ENCODE data around the gene FBXO3. TPM values are rescaled to one million over a fixed set of nuclear protein-coding genes. Genes with fewer than 3 reads are reported as not detected.

Gene FBXO3
- total and polyA plus RNA-seq, 2 donors, result 39.7 to 64.8 TPM

GRCh38 chr11:33761471-33761870, 12.8 kb downstream of the FBXO3 start:
- H3K27ac ChIP-seq (ENCODE audit: low read depth), result no peak overlapping the region
- H3K4me3 ChIP-seq (ENCODE audit: low read depth, low read length), result no peak overlapping the region
- no peaks in the 10 kb centered on the region for H3K4me1 ChIP-seq (ENCODE audit: insufficient read depth)
- no peak for DNase-seq (ENCODE audit: extremely low spot score)
- WGBS, result 93% methylated on average over 2 of the region's 2 CpGs
- H3K36me3 ChIP-seq (ENCODE audit: insufficient read depth), result peaks cover 10% of the 10 kb centered on the region

DNA sequence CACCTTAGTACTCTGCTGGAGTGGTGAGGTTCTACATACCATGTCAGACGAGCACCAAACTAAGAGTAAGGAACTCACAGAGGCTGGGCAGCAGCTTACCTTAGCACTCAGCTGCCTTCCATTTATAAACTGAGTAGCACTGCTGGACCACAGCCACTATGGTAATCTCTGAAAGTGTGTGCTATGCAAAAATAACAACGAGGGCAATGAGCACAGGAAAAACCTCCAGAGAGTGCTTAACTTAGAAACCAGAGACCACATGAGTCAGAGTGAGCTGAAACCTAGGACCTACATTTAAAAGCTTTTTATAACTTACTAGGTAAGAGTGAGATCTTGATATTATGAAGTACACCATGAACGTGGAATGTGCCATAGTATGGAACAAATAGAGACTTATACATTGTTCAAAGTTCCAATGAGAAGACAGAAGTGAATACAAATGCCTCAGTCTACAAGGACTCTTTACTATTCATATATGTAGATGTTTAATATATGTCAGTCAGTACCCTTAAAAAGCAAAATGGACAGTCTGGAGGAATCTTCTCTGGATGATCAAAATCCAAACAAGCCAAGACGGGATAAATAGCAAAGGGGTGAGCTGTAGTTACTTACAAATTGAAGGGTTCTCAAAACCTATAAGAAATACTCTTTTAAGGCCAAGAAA, 20.9 kb downstream of the FBXO3 start:
- Histone ChIP-seq H3K4me1 (ENCODE audit: insufficient read depth) (no peaks in the 10 kb centered on the region), H3K27ac (ENCODE audit: low read depth) (no peak overlapping the region), H3K36me3 (ENCODE audit: insufficient read depth) (peaks cover 9% of the 10 kb centered on the region), H3K4me3 (ENCODE audit: low read depth, low read length) (no peak overlapping the region)
- DNase-seq (ENCODE audit: extremely low spot score), result no peak
- 28% methylated on average over 4 of the region's 4 CpGs for WGBS

GRCh38 chr11:33751878-33752277, 22.4 kb downstream of the FBXO3 start:
- 88% methylated on average over 3 of the region's 3 CpGs for WGBS

GRCh38 chr11:33747979-33748378, 26.3 kb downstream of the FBXO3 start:
- H3K27ac ChIP-seq (ENCODE audit: low read depth), result no peak overlapping the region

More at GRCh38 chr11:33751878-33752277, 22.4 kb downstream of the FBXO3 start:
- Histone ChIP-seq H3K36me3 (ENCODE audit: insufficient read depth) (peaks cover 6% of the 10 kb centered on the region), H3K4me1 (ENCODE audit: insufficient read depth) (no peaks in the 10 kb centered on the region), H3K4me3 (ENCODE audit: low read depth, low read length) (no peak overlapping the region), H3K27ac (ENCODE audit: low read depth) (no peak overlapping the region)
- no peak for DNase-seq (ENCODE audit: extremely low spot score)

DNA sequence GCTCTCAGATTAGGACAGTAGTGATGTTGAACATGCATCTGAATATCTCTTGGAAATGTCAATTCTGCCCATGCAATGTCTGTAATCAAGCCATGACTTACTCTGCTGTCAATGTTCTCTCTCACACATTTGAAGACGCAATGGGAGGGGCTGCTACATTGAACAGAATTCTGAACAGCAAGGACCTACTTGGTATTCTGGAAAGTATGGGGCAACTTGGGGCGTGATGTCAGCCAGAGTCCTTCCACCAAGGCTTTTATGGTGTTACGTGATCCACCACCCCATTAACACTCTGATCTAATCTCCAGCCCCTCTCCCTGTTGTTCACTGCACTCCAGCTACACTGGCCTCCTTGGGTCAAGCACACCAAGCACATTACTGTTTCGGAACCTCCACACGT, 31.0 kb downstream of the FBXO3 start:
- H3K4me3 ChIP-seq (ENCODE audit: low read depth, low read length), result no peak overlapping the region
- 87% methylated on average over 5 of the region's 5 CpGs for WGBS

More at GRCh38 chr11:33747979-33748378, 26.3 kb downstream of the FBXO3 start:
- no peak overlapping the region for H3K4me3 ChIP-seq (ENCODE audit: low read depth, low read length)
- H3K4me1 ChIP-seq (ENCODE audit: insufficient read depth), result no peaks in the 10 kb centered on the region
- no peak for DNase-seq (ENCODE audit: extremely low spot score)
- 11% methylated on average over 2 of the region's 2 CpGs for WGBS
- no peaks in the 10 kb centered on the region for H3K36me3 ChIP-seq (ENCODE audit: insufficient read depth)

DNA sequence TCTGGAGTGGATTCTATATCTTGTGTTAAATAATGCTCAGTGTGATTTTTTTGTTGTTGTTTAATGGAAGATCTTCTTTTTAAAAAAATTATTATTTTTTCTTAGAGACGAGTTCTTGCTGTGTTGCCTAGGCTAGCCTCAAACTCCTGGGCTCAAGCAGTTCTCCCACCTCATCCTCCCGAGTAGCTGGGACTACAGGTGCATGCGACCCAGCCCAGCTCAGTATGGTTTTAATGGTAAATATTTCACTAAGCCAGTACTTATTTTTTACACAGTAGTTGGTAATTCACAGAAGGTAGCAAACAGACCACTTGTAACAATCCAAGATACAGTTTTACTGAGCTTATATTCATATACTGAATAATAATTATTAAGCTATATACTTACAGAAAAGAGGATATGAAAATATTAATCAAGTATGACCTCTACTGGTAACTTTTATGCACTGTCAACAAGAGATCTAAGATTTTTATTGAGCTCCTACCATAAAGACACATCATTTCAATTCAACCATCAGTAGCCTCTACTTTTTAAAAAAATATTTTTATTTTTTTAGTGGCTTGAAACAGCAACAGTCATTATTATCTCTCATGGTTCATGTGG, 32.0 kb downstream of the FBXO3 start:
- no peak overlapping the region for H3K4me3 ChIP-seq (ENCODE audit: low read depth, low read length)
- DNase-seq (ENCODE audit: extremely low spot score), result no peak
- peaks cover 2% of the 10 kb centered on the region for H3K36me3 ChIP-seq (ENCODE audit: insufficient read depth)
- no peak overlapping the region for H3K27ac ChIP-seq (ENCODE audit: low read depth)
- WGBS, result 81% methylated on average over 3 of the region's 3 CpGs
- H3K4me1 ChIP-seq (ENCODE audit: insufficient read depth), result no peaks in the 10 kb centered on the region

More for the DNA sequence above, 31.0 kb downstream of the FBXO3 start:
- Histone ChIP-seq H3K27ac (ENCODE audit: low read depth) (no peak overlapping the region), H3K4me1 (ENCODE audit: insufficient read depth) (no peaks in the 10 kb centered on the region), H3K36me3 (ENCODE audit: insufficient read depth) (peaks cover 2% of the 10 kb centered on the region)
- no peak for DNase-seq (ENCODE audit: extremely low spot score)

DNA sequence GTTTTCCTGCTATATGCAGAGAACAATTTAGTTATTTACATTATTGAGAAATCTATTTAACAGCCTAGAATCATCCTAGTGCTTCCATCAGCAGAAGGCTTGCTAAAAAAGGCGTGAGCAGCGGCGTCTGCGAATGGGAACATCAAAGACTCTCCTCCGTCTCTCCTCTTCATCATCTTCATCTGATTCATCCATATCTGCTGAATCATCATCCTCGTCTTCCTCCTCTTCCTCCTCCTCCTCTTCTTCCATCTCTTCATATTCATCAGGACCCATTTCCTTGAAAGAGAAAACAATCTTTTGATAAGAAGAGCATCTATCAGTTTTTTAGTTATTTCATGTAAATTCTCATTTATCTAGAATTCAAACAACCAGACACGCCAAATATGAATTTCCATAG, 32.5 kb downstream of the FBXO3 start:
- Histone ChIP-seq H3K36me3 (ENCODE audit: insufficient read depth) (peaks cover 2% of the 10 kb centered on the region), H3K27ac (ENCODE audit: low read depth) (no peak overlapping the region), H3K4me1 (ENCODE audit: insufficient read depth) (no peaks in the 10 kb centered on the region), H3K4me3 (ENCODE audit: low read depth, low read length) (no peak overlapping the region)
- 88% methylated on average over 7 of the region's 7 CpGs for WGBS
- DNase-seq (ENCODE audit: extremely low spot score), result no peak

GRCh38 chr11:33737362-33737821, 36.9 kb downstream of the FBXO3 start:
- WGBS, result 47% methylated on average over 3 of the region's 3 CpGs
- no peak overlapping the region for H3K4me3 ChIP-seq (ENCODE audit: low read depth, low read length)
- H3K36me3 ChIP-seq (ENCODE audit: insufficient read depth), result no peaks in the 10 kb centered on the region
- DNase-seq (ENCODE audit: extremely low spot score), result no peak
- no peak overlapping the region for H3K27ac ChIP-seq (ENCODE audit: low read depth)
- H3K4me1 ChIP-seq (ENCODE audit: insufficient read depth), result no peaks in the 10 kb centered on the region

- Histone ChIP-seq H3K4me1 (ENCODE audit: insufficient read depth) (no peaks in the 10 kb centered on the region), H3K4me3 (ENCODE audit: low read depth, low read length) (peak within 1 kb of the TSS; percentile 89), H3K36me3 (ENCODE audit: insufficient read depth) (no peaks in the 10 kb centered on the region), H3K27ac (ENCODE audit: low read depth) (peak within 1 kb of the TSS; percentile 93)
- 1% methylated on average over 48 of the region's 48 CpGs for WGBS
- peak; percentile 78 for DNase-seq (ENCODE audit: extremely low spot score)
Observed at GRCh38 chr11:33736148-33736812, 38.0 kb downstream of the FBXO3 start, which contains the start of gene CD59. Gene CD59, minus strand, starts transcription at chr11:33736423. Its CDS starts 13,978 bp downstream, at chr11:33722445.

DNA sequence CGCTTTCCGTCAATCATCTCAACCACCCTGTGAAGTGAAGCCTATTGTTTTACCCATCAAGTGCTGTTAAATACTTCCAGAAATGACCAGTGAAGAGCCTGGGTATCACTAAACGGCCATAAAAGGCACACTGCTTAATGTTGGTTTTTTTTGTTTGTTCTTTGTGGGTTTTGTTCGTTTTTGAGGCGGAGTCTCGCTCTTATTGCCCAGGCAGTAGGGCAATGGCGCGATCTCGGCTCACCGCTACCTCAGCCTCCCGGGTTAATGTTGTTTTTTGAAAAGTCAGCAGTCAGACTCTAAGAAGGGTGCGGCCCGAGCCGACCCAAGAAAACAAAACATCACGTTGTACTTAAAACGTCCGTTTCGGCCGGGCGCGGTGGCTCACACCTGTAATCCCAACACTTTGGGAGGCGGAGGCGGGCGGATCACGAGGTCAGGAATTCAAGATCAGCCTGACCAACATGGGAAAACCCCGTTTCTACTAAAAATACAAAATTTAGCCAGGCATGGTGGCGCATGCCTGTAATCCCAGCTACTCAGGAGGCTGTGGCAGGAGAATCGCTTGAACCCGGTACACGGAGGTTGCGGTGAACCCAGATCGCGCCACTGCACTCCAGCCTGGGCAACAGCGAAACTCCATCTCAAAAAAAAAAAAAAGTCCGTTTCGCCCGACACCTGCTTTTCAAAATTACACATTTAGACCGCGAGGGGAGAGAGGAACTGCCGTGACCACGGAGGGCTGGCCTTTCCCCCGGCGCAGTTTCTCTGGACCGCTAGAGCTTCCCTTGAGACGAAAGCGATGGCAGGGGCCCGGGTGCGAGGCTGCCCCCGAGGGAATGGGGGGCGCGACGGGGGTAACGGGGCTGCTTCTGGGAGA, 38.8 kb downstream of the FBXO3 start:
- Histone ChIP-seq H3K36me3 (ENCODE audit: insufficient read depth) (no peaks in the 10 kb centered on the region), H3K4me1 (ENCODE audit: insufficient read depth) (no peaks in the 10 kb centered on the region), H3K27ac (ENCODE audit: low read depth) (peak overlapping the region; percentile 93), H3K4me3 (ENCODE audit: low read depth, low read length) (peak overlapping the region; percentile 89)
- WGBS, result 2% methylated on average over 53 of the region's 53 CpGs
- DNase-seq (ENCODE audit: extremely low spot score), result no peak

DNA sequence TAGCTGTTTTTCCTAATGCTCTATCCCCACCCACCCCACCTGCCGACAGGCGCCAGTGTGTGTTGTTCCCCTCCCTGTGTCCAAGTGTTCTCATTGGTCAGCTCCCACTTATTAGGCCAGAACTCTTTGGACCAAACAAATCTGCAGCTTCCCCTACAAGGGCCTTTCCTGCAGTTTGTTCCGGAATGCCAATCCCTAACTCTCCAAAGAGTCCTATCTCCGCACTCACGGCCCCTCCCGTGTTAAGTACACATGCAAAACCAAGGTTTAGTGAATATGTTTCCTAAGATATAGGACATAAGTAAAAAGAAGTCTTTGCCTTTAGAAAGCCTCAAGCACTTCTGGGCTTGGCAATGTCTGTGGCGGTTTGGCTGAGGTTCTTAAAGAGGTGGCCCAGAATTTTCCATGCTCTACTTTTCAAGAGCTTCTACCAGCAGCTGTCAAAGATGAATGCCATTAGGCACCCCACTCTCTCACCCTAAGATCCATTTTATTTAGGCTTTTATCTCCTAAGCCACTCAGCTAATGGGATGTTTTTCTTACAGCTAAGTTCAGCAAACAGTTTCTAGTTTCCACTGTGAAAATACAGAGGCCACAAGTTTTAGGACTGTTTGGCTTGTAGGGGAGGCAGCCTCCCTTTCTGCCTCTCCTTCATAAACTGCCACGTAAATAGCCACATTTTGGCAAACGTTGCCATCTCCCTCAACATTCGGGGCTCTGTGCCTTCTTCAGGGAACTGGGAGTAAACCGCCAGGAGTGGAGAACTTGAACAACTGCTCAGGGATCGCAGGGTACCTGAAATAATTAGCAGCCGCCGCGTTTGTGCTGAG, 39.7 kb downstream of the FBXO3 start:
- H3K36me3 ChIP-seq (ENCODE audit: insufficient read depth), result no peaks in the 10 kb centered on the region
- DNase-seq (ENCODE audit: extremely low spot score), result no peak
- peak overlapping the region; percentile 39 for H3K27ac ChIP-seq (ENCODE audit: low read depth)
- no peaks in the 10 kb centered on the region for H3K4me1 ChIP-seq (ENCODE audit: insufficient read depth)
- 11% methylated on average over 15 of the region's 15 CpGs for WGBS
- peak overlapping the region; percentile 89 for H3K4me3 ChIP-seq (ENCODE audit: low read depth, low read length)

GRCh38 chr11:33733980-33734379, 40.3 kb downstream of the FBXO3 start:
- Histone ChIP-seq H3K4me1 (ENCODE audit: insufficient read depth) (no peaks in the 10 kb centered on the region), H3K27ac (ENCODE audit: low read depth) (no peak overlapping the region)
- WGBS, result 70% methylated on average over 7 of the region's 7 CpGs

More at GRCh38 chr11:33733980-33734379, 40.3 kb downstream of the FBXO3 start:
- Histone ChIP-seq H3K4me3 (ENCODE audit: low read depth, low read length) (peak overlapping the region; percentile 89), H3K36me3 (ENCODE audit: insufficient read depth) (no peaks in the 10 kb centered on the region)
- no peak for DNase-seq (ENCODE audit: extremely low spot score)
